Erythroblast (primary cell): ENCODE results near the gene POFUT2.

Experiments used
- GATA1 ChIP-seq: IDR thresholded peaks from 2 replicates; pipeline ENCODE4 v1.6.1; 2011; ENCODE audit warnings: low read depth, mild to moderate bottlenecking, control low read depth, low read length, moderate library complexity
- POLR2A ChIP-seq: IDR thresholded peaks from 2 replicates; pipeline ENCODE4 v1.6.1; 2011; ENCODE audit warnings: mild to moderate bottlenecking, low read length

DNA sequence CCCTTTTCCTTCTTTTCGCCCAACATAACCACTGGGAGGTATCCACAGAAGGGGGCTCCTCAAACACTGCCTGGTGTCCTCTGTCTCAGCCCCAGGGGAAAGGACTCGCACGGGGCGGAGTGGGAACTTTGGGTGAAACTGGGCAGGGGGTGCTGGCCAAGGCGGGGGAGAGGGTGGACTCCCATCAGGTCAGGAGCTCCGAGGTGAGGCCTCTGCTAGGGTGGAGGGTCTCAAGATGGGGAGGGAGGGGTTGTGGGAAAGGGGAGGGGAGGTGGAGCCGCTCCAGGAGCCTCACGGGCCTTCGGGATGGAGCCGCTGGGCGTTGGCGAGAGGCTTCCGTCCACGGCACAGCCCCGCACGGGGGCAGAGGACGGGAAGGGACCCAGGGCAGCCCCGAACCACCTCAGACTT is 43.2 kb upstream of the POFUT2 start:
- no peak for TF ChIP-seq POLR2A
- no peak for TF ChIP-seq GATA1
